HG03025 (cell line): ENCODE measurements around the gene ATOSB.
A peak's percentile ranks its signal among the peaks of the same experiment; 100 is the strongest.

Experiments
- ATAC-seq: cut with Tn5 transposase; IDR thresholded peaks from one replicate; pipeline ENCODE4 v1.9.1; 2021; ENCODE audit warnings: mild to moderate bottlenecking, moderate library complexity; ENCODE audit not compliant: unreplicated experiment, low FRiP score

The ATOSB gene

DNA sequence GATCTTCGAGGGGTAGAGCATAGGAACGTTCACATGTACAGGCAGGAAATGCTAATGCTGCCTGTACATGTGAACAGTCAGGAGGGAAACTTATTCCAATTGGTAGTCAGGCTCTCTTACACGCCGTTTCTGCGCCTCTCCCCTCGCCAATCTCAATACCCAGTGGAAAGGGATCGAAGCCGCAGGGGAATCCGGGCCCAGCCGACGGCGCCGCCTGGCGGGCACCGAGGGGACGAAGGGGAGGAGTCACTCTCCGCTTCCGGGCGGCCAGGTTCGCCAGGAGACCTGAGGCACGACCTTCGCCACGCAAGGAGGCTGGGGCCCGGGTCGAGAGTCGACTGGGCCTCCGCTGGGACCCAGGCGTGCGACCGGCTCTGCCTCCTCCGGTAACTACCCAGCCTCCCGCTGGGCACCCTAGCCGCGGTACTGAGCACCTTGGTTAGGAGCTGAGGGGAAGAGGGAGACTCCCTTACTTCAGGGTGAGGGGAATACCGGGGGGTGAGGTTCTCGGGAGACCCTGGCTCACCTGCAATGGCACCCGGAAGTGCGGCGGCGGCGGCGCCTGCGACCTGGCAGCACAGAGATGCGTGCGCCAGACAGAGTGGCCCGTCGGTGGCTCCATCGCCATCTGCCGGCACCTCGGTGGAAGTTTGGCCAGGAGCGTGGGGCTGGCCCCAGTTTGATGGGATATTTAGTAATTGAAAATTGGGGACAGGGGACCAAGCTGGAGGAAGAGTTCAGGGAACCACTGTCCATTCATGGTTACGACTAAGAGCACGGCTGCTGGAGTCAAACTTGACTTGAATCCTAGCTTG is 19.4 kb downstream of the ATOSB start, which contains the start of gene PIGO:
Gene PIGO (minus strand): TSS at position 557 of the 815 bp plus-strand sequence. CDS start 1,026 bp downstream, outside the sequence.
- ATAC-seq: peak; percentile 77

DNA sequence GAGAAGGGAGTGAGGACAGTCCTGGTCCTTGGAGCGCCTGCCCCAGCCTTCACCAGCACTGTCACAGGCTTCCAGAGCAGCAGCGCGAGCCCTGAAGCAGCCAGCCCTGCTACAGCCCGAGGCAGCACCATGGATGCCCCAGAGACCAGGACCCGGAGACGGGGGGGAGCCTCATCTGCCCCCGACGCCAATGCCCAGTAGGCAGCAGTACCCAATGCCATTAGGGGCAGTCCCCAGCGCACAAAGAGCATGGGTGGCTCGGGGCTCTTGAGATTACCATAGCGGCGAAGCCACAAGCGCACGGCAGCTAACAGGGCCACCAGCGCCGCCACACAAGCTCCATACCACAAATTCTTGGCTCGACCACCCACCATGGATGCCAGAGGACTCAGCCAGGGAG is 24.1 kb downstream of the ATOSB start:
- no peak for ATAC-seq

DNA sequence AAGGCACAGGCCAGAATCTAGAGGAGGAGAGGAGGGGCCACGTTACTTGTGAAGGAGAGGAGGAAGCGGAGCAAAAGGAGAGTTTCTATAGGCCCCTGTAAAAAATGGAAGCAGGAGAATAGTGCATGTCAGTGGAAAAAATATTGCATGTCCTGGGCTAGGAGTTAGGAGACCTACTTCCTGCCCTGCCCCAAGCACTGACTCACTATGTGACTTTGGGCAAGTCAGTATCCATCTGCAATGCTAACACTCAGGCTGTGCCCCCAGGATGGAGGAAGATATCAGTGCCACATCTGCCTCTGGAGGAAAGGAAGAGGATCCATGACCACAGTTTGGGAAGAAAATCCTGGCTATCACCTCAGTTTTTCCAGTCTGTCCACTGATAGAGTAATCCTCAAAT is 26.2 kb downstream of the ATOSB start:
- no peak for ATAC-seq

DNA sequence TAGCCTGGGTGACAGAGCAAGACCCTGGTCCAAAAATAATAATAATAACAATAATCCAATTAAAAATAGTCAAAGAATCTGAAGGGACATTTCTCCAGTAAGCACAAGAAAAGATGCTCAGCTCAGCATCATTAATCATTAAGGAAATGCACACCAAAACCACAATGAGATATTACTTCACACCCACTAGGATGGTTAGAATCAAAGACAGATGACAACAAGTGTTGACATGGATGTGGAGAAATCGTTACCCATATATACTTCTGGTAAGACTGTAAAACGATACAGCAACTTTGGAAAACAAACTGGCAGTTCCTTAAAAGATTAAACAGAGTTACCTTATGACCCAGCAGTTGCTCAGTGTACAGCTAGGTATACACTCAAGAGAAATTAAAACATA is 30.6 kb downstream of the ATOSB start:
- ATAC-seq: no peak

DNA sequence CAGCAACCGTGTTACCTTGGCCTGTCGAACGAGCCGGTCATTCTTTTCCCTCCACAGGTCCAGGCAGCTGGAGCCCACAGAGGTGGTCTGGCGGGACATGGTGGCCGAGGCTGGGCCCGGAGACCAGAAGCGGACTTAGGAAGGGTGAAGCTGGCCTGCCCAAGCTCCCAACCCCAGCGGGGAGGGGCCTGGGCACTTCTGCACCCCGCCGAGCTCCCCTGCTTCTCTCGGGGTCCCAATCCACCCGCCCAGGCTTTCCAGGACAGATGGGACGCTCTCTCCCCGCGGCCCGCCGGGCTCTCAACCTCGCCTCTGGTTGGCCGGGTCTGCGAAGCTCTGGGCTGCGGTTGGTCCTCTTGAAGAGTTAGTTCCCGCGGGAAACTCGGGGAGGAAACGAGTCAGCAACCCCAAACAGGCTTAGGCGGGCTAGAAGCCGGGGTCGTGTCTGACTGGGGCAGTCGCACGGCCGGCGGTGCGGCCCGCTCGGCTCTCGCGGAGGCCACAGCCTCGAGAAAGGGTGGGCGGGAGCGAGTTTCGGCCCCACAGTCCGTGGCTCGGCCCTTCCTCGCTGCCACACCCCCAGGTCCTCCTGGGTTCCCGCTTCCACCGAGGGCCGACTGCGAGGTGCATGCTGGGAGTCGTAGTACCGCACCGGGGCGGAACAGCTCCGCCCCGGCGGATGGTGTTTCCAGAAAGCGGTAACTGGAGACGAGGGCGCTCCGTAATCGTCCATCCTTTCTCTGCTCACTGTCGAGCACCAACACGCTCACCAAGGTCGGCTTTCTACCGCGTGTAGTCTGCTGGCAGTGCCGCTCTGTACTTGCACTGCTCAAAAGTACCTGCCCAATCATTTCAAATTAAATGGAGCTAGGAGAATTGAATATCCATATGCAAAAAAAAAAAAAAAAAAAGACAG is 36.0 kb downstream of the ATOSB start, which contains the start of gene FANCG:
Gene FANCG (minus strand): TSS at position 517 of the 916 bp plus-strand sequence. CDS start 418 bp downstream, at position 99.
- peak; percentile 83 for ATAC-seq

DNA sequence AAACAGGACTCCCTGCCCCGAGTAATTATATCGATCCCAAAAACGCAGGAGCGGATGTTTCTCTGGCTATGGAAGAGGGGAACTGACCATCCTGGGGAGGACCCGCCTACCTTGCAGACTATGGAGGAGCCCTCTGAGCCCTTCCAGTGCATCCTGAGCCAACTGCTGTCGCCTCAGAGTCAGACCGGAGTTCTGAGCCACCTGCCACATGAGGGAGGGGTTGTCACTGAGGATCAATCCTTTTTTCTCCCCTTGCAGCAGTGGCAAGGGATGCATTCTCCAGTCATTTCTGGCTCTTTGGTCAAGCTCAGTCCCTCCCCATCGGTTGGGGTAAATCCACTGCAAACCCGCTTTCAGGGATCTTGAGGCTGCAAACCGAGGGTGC is 36.6 kb downstream of the ATOSB start:
- ATAC-seq: no peak

DNA sequence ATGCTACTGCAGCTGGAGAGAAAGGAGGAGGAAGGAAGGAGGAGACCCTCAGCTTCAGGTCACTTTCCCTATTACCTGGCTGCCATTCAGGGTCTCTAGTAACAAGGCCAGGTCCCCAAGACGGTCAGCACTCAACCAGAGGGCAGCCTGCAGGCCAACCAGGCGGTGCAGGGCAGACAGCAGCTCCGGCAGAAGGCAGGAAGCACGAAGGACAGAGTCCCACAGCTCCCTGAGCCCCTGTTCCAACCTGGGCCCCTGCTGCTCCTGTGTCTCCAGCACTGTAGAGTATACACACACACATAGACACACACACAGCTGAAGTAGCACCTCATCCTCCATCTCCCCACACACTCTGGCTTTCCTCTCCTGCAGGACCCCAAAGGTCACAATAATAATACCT is 37.6 kb downstream of the ATOSB start:
- ATAC-seq: no peak

DNA sequence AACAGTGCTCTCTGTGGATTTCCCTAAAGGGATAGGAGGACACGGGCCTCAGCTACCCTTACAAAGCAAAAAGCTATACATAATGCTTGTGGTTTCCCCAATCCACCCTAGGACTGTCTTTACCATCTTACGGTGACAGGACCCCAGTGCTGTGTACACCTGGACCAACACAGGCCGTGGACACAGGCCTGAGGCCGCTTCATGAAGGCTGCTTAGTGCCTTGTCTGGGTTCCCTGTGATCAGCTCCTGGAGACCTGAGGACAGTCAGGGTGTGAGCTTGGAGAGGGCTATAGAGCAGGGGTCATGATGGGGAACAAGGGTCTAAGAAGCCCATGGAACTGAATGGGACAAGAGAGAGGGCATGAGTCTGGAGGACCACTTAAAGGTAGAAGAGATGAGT is 38.8 kb downstream of the ATOSB start:
- ATAC-seq: no peak

DNA sequence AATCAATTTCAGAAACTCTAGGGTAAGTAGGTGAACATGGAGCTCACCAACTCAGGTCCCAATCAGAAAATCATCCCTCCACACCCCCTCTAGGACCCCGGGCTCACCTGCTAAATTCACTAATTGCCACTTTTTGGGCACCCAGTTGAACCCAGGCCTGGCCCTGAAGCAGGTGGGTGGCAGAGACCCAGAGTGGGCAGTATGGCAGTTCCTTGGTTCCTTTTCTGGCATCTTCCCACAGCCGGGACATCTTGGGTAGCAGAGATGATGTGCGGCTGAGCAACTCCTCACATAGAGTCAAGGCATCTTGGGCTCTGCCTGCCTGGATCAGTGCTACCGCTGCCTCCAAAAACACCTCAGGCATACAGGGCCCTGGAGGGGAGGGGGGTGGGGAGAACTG is 40.3 kb downstream of the ATOSB start:
- no peak for ATAC-seq

DNA sequence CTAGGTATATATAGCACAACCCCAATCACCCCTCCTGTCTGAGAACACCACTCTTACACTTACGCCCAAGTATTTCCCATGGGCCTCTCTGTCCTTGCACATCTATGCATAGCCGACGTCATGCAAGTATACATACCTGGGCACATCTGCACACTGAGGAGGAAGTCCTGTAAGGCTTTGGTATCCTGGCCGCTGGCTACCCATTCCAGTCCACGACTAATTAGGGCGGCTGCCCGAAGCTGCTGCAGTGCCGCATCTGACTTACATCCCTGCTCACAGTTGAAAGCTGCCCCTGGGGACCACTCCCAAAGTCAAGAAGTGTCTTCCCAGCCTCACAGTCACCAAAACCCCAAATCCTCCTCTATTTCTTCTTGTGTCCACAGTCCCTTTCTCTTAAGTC is 40.9 kb downstream of the ATOSB start:
- ATAC-seq: no peak

DNA sequence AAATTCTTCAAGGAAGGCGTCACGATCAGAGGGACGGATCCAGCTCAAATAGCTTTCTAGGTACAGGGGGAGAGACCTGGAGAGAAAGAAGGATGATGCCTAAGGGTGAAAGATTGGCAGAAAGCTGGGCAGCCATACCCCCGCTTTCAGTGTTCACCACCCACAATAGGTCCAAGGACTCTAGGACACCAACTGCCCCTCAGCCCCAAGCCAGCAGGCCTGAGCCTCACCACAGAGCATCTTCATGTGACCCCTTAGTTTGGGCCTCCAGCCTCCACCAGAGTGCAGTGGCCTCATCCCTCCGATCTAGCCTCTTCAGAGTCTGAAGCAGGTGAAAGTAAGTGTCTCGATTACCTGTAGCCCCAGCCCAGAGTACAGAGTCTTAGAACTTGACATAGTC is 41.5 kb downstream of the ATOSB start:
- ATAC-seq: no peak

DNA sequence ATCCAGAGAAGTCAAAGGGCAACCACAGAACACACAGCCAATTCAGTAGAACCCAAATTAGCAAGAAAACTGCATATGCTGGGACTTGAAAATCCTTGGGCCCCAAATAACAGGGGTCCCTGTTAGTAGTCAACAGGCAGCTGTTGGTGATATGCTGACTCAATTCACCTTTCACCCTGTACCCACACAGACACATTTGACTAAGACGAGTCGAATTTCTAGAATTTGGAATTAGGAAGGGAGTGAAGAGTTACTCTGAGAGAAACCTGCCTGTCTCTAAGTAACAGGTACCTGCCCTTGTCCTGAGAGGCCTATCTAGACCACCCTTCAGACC is 42.4 kb downstream of the ATOSB start:
- no peak for ATAC-seq

DNA sequence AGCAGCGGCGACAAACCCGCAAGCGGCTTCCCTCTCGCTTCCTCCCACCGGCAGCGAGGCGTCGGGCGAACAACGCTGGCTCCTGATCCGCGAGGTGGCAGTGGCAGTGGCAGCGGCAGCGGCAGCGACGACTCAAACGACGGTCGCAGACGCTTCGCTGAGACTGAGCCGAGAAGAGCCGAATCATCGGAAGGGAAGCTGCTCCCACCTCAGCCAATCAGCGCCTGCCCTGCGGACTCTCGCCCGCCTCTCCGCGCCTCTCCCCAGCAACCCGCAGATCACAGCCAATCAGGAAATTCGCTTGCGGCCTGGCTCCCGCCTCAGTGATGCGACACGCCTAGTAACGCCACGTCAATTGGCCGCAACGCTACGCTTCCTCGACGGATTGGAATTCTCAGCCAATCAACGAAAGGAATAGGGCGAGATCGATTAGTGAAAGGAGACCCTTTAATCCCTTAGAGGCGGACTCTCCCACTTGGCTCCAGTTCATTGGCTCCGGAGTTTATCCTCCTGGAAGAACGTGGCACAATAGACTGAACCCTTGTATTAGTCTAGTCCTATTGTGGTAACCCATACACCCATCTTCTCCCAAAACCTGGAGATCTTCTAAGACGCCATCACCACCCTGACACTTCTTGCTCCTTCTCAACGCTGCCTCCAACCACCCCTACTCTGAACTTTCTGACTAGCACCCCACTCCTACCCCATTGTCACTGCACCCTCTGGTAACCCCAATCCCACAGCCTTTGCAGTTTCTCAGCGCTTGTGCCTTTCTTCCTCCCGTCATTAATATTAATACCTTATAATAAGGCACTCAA is 43.0 kb downstream of the ATOSB start, which contains the start of gene VCP:
Gene VCP (minus strand): TSS at position 165 of the 818 bp plus-strand sequence. CDS start 272 bp downstream, outside the sequence.
- peak; percentile 87 for ATAC-seq

DNA sequence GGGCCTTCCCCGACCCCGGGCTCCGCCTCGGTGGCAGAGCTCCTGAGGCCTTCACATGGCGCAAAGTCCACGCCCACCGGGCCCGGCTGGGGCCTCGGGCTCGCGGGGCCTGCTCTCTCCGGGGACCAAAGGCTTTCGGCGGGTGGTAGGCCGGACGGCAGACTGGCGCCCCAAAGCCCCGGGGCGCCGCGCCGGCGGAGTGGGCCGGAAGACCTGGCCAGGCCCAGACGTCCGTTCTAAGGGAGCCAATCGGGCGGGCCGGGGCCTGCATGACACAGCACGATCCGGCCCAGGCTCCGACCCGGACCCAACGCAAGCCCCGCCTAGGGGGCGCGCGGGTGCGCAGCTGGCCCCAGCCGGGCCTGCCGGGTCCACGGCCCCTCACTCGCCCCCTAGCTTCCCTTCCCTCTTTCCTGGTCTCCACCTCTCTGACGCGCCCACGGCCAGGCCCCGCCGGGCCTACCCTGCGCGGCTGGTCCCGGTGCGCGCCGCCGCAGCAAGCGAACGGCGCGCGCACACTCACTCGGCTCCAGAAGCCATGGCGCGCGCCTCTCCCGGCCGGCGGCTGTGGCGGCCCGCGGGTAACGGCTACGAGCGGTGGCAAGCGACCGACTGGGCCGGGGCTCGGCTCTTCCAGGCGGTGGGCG is 43.7 kb downstream of the ATOSB start:
- ATAC-seq: peak; percentile 45

DNA sequence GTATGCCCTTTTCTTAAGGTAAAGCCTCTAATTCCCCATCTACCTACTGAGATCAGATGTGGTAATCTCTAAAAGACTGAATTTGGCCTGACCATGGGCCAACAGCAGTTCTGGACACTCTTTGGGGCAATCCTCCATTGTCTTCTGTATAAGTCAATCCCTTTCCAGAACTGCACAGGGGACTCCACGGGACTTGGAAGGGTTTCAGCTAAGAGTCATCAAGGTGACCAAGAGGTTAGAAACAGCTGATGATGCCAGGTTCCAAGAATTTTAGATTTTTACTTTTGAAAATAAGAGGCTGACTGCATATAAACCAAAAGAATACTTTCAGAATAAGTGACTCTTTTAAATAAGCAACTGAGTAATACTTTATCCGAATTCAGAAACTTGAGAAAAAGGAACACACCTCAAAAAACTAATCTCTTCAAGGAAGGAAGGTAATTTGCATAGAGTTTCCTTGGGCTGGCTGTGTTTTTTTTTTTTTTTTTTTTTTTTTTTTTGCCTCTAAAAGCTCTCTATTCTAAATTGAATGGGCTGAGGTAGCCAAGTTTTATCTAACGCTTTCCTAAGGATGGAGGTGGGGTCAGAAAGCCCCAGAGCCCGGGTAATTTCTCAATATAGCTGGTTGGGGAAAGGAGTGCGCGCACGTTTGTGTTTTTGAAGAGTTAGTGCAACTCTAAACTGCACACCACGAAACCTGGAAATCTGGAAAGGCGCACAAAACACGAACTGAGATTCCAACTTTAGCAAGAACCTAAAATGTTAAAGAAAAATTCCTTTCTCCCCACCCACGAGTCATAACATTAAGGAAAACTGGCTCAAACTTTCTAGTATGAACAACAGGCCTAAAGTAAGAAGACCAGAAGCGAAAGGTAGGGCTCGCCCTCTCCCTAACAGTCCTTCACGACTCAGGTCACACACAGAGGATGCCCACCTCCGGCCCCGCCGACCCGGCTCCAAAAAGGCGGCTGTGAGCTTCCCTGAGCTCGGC is 44.5 kb downstream of the ATOSB start:
- ATAC-seq: no peak

DNA sequence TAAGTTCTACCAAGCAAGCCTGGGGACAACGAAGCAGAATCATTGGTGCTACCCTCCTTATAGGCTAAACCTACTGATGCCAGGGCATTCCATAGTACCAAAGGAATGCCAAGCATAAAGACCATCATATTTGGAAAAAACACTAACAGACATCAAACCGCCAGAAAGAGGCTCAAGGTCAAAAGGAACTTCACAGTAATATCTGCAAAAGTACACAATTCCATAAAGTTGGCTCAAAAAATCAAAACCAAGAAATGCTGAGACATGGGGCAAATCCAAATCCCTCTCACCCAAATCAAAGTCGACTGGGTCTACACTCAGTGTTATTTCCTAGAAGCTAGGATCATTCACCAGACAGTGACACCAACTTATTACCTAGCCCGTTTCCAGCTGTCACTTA is 46.6 kb downstream of the ATOSB start:
- ATAC-seq: no peak

DNA sequence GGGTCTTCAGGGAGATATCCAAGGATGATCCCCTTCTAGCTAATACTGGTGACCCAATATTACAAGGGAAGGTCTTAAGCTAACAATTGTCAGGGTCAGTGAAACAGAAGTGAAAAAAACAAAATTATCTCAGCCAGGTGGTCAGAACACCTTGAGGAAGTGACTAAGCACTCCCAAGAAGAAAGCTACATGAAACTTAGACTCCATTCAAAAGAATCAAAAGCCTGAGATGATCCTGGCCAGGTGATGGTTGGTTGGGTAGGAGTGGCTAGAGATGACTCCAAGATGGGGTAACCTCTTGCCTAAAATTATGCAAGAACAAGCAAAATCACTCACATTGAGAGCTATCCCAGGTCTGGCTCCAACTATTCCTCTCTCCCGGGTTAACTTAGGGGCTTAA is 48.6 kb downstream of the ATOSB start:
- no peak for ATAC-seq

DNA sequence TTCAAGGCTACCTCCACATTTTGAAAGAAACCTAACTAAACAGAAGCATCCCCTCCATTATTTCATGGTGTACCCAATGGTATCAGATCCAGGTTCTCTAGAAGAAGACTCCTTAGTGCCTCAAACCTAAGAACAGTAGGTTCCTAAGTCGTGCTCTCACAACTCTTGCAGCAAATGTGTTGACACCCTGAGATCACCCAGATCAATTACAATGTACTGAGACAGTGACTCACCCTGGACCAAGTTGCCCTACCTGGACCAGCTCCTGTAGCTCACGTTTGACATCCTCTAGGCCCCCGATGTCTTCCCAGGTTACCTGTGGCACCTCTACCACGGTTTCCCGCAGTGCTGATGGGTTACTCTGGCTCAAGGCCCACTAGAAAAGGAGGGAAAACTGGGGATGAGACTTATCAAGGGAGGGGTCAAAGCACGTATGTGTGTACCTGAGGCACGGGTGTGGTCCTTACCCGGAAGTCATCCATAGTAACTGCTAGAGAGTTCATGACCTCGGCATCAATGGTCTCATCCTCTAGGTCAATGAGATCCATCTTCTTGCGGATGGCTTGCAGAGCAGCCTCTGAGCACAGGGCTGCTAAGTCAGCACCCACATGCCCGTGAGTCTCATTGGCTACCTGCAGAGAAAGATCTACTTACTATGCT is 55.0 kb downstream of the ATOSB start:
- no peak for ATAC-seq
